ENCODE results near the gene USP15.

The USP15 gene

GRCh38 chr12:62372825-62373224, 112.6 kb downstream of the USP15 start:
- Histone ChIP-seq H3K9me3 (ENCODE audit: control insufficient read depth, insufficient read depth, low read depth, low read length) (no peaks in the 10 kb centered on the region), H3K27ac (ENCODE audit: extremely low read depth, low read depth, low read length) (no peak overlapping the region), H3K4me3 (ENCODE audit: low read depth, low read length) (no peak overlapping the region), H3K4me1 (ENCODE audit: control insufficient read depth, insufficient read depth, low read length) (no peaks in the 10 kb centered on the region), H3K36me3 (ENCODE audit: control insufficient read depth in 2 of 2, insufficient read depth in 1 of 2, low read length in 2 of 2) (no peaks in the 10 kb centered on the region; a peak in 1 of 3 replicates)
- ChIA-PET POLR2A (no interaction called here), CTCF (no interaction called here)
- TF ChIP-seq ZNF214 (tag by site-specific recombination; IDR thresholded peaks at IDR 0.05; ENCODE audit: borderline replicate concordance) (no peak), ZSCAN4 (tag by site-specific recombination; IDR thresholded peaks at IDR 0.05) (no peak), IKZF3 (tag by site-specific recombination; IDR thresholded peaks at IDR 0.05) (no peak), ZNF658 (tag by site-specific recombination; IDR thresholded peaks at IDR 0.05) (no peak), GLI4 (tag by site-specific recombination; IDR thresholded peaks at IDR 0.05) (no peak), ZNF394 (tag by site-specific recombination; IDR thresholded peaks at IDR 0.05; ENCODE audit: borderline replicate concordance) (no peak), ZNF792 (tag by site-specific recombination; IDR thresholded peaks at IDR 0.05) (no peak), GLIS2 (tag by site-specific recombination; IDR thresholded peaks at IDR 0.05) (no peak), MYNN (tag by site-specific recombination; IDR thresholded peaks at IDR 0.05; ENCODE audit: borderline replicate concordance) (no peak), ZNF140 (tag by site-specific recombination; IDR thresholded peaks at IDR 0.05) (no peak), ZNF266 (tag by site-specific recombination; IDR thresholded peaks at IDR 0.05; ENCODE audit: low read depth) (no peak), KLF8 (tag by site-specific recombination; IDR thresholded peaks at IDR 0.05) (no peak)

GRCh38 chr12:62375603-62376002, 115.4 kb downstream of the USP15 start:
- ChIA-PET CTCF (interaction anchor here (0.6 kb wide), 1 partner anchor 19 kb away, joined by 3 read pairs; no protein-coding TSS in a partner anchor), POLR2A (no interaction called here)
- Histone ChIP-seq H3K4me1 (ENCODE audit: control insufficient read depth, insufficient read depth, low read length) (no peaks in the 10 kb centered on the region), H3K27ac (ENCODE audit: extremely low read depth, low read depth, low read length) (no peak overlapping the region), H3K36me3 (ENCODE audit: control insufficient read depth in 2 of 2, insufficient read depth in 1 of 2, low read length in 2 of 2) (no peaks in the 10 kb centered on the region; a peak in 1 of 3 replicates), H3K4me3 (ENCODE audit: low read depth, low read length) (no peak overlapping the region), H3K9me3 (ENCODE audit: control insufficient read depth, insufficient read depth, low read depth, low read length) (no peaks in the 10 kb centered on the region)
- no peak for TF ChIP-seq BCL6B (tag by site-specific recombination; IDR thresholded peaks at IDR 0.05)
- TF ChIP-seq, protein P1, sequence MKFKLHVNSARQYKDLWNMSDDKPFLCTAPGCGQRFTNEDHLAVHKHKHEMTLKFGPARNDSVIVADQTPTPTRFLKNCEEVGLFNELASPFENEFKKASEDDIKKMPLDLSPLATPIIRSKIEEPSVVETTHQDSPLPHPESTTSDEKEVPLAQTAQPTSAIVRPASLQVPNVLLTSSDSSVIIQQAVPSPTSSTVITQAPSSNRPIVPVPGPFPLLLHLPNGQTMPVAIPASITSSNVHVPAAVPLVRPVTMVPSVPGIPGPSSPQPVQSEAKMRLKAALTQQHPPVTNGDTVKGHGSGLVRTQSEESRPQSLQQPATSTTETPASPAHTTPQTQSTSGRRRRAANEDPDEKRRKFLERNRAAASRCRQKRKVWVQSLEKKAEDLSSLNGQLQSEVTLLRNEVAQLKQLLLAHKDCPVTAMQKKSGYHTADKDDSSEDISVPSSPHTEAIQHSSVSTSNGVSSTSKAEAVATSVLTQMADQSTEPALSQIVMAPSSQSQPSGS (tag by site-specific recombination; IDR thresholded peaks at IDR 0.05; ENCODE audit: low read depth) = no peak
- TF ChIP-seq ZNF514 (tag by site-specific recombination; IDR thresholded peaks at IDR 0.05) = no peak
- TF ChIP-seq, protein P2, sequence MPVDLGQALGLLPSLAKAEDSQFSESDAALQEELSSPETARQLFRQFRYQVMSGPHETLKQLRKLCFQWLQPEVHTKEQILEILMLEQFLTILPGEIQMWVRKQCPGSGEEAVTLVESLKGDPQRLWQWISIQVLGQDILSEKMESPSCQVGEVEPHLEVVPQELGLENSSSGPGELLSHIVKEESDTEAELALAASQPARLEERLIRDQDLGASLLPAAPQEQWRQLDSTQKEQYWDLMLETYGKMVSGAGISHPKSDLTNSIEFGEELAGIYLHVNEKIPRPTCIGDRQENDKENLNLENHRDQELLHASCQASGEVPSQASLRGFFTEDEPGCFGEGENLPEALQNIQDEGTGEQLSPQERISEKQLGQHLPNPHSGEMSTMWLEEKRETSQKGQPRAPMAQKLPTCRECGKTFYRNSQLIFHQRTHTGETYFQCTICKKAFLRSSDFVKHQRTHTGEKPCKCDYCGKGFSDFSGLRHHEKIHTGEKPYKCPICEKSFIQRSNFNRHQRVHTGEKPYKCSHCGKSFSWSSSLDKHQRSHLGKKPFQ (tag by site-specific recombination; IDR thresholded peaks at IDR 0.05) = no peak
- TF ChIP-seq ZEB2 (tag by site-specific recombination; IDR thresholded peaks at IDR 0.05) = no peak
- TF ChIP-seq ZNF394 (tag by site-specific recombination; IDR thresholded peaks at IDR 0.05; ENCODE audit: borderline replicate concordance) = no peak
- no peak for TF ChIP-seq ZNF785 (tag by site-specific recombination; IDR thresholded peaks at IDR 0.05)
- TF ChIP-seq ZNF112 (tag by site-specific recombination; IDR thresholded peaks at IDR 0.05) = no peak
- TF ChIP-seq MEIS1 (CRISPR knock-in tag; IDR thresholded peaks at IDR 0.05; ENCODE audit: borderline replicate concordance) = no peak
- TF ChIP-seq ZNF585B (tag by site-specific recombination; IDR thresholded peaks at IDR 0.05) = no peak
- TF ChIP-seq PRDM4 (tag by site-specific recombination; IDR thresholded peaks at IDR 0.05) = no peak
- no peak for TF ChIP-seq ZBTB48 (tag by site-specific recombination; IDR thresholded peaks at IDR 0.05)
- no peak for TF ChIP-seq ZNF558 (tag by site-specific recombination; IDR thresholded peaks at IDR 0.05)
